Stimulated activated CD4-positive, alpha-beta T cell treated with anti-CD3 and anti-CD28 coated beads, Interleukin-4, amount 100 ng/mL, for 24 hours (primary cell): ENCODE results near the gene ITPR2.
"Not testable (repeated sequence)": the region's sequence is repeated elsewhere in the genome, so short reads cannot be mapped to it uniquely, and the experiment has no call there.

Source experiments
- DNase-seq: peaks from one replicate; pipeline ENCODE4 v3.0.0-alpha.2; 2020

The ITPR2 gene

GRCh38 chr12:26729137-26729671 lies 103.8 kb downstream of the ITPR2 start:
- DNase-seq: not testable (repeated sequence)

DNA sequence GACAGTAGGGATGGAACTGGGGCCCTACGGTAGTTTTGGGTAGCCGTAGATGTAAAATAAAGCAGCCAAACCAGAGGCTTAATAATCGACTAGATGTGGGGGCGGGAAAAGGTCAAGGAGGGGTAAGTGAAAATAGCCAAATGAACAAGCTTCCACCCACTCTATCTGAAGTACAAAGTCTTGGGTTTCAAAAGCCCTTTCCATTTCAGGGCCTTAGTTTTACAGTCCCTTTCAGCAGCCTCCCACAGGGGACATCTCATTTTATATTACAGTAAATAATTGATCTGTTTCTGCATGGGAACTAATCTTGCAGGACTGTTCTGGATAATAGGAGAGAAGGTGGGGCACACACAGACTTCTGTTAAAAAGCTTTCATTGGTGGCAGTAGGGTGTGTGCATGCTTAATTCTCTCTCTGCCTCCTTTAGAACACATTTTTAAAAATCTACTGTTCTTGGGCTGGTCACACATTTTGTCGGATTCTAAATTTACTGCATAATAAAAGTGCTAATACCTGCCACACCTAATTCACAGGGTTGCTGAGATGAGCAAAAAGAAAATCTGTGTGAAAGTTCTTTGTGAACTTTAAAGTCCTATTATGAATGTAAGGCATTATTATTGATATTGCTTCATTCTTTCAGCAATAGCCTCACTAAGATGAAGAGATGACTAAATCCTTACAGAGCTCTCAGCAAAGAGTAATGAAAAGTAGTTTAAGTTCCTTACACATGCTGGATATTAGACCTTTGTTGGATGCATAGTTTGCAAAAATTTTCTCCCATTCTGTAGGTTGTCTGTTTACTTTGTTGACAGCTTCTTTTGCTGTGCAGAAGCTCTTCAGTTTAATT lies 104.6 kb downstream of the ITPR2 start:
- DNase-seq: peak; percentile 4

DNA sequence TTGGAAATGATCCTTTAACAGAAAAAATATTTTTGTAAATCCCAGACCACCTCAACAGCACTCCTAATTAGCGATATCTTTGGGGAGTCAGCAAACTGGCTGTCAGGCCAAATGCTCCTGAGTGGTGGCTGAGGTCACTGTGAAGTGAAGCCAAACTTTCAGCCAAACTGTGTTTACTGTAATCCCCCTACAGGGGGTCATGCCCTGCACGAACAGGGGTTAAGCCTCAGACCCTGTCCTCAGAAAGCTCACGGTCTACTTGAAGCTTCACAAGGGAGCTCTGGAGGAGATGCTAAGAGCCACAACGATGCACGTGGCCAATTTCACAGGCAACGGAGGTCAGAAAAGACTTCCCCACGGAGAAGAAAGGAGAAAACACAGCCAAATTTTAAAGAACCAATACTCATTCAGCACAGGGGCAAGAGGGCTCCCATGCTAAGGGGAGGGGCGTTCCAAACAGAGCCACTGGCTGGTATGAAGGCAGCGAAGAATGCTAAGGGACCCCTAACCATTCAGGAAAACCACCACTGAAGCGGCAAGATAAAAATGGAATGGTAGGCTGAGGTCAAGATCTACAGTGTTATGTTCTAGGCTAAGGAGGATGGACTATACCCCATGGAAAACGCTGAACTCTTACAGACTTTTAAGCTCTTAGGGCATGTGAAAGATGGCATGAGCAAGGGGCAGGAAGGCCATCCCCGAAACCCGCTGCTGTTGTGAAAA lies 105.4 kb downstream of the ITPR2 start:
- no peak for DNase-seq

DNA sequence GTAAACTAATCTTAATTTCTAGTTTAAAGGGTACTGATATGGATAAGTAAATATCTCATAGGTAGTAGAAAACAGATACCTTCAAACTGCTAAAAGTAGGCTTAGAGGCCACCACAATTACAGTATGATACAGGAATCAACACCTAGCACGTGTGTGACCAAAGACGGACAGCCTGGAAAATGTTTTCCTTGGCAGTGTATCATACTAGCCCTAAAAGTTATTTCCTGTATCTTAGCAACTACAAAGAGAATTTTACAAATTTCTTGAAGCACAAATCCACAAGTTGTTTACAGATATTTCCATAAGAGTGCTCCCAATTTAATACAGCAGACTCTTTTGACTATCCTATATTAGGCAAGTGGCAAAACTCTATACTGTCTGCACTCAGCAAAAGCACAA lies 106.0 kb downstream of the ITPR2 start:
- DNase-seq: no peak

- no peak for DNase-seq
These were observed 107.6 kb downstream of the ITPR2 start for GRCh38 chr12:26725276-26725916.

DNA sequence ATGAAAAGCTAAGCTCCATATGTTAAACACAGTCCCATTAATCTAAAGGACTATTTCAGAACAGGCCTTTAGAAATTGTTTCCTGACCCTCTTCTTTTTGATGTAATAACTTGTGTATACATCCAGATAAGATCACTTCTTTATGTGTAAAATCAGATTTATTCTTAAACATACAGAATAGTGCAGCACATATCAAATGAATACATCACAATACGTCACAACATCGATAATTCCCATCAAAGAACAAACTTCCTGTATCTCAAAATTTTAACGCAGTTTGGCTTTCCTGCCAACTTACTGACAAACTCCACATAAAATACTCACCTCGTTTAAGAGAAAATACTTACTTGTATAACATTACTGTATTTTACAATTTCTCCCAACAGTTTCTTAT lies 108.7 kb downstream of the ITPR2 start:
- no peak for DNase-seq

GRCh38 chr12:26723379-26724308 lies 109.3 kb downstream of the ITPR2 start:
- no peak for DNase-seq

GRCh38 chr12:26721800-26722199 lies 111.2 kb downstream of the ITPR2 start:
- no peak for DNase-seq

DNA sequence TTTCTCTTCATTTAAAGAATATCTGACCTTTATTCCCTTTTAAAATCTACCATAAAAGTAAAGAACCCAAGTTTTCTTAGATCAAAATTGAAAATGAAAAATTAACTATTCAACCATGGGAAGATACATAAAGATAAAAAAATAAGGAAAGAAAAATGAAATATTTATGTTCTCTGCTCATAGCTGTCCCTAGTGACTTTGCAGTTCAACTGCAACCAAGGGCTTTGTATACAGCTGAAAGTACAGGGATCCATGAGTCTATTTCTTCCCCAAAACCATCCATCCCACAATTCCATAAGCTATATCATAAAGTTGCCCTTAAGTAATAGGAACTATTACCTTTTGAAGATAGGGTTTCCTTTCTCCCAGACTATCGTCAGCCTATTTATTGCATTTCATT lies 113.1 kb downstream of the ITPR2 start:
- no peak for DNase-seq

GRCh38 chr12:26717757-26718156 lies 115.2 kb downstream of the ITPR2 start:
- no peak for DNase-seq

GRCh38 chr12:26715232-26715631 lies 117.8 kb downstream of the ITPR2 start:
- no peak for DNase-seq

GRCh38 chr12:26713885-26714383 lies 119.1 kb downstream of the ITPR2 start:
- no peak for DNase-seq

DNA sequence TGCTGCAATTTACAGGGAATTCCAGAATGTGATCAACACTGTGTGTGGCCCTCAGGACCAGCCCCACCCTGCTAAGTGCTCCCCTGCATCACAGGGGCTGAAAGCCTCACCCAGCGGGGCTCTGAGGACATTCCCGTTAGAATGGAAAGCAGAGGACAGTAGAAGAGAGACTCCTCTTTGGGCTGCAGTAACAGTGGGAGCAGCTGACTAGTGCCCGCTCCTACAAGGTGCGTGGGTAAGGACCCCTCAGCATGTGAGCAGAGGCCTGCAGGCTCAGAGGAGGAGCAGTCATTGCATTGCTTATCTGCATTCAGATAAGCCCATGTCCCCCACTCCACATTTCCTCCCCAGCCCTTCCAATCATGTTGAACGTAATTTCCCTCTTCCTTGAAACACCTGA lies 120.1 kb downstream of the ITPR2 start:
- DNase-seq: no peak

- no peak for DNase-seq
These were observed 121.4 kb downstream of the ITPR2 start for GRCh38 chr12:26711569-26711968.

- DNase-seq: no peak
These were observed 121.9 kb downstream of the ITPR2 start for GRCh38 chr12:26711072-26711471.

DNA sequence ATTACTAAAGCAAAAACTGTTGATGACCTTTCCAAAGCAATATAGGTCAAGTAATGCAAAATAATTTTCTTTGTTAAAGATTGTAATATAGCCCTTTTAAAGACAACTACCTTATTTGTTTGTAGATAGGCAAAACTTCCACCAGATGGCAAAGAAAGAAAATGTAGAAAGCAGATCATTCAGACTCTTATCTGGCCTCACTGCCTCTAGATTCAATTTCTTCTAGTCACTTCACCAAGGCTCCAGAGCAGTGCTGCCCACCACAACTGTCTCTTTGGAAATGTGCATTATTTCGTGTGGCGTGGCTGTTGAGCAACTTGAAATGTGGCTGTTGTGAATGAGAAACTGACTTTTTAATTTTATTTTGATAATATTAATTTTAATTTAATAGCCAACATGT lies 127.1 kb downstream of the ITPR2 start:
- DNase-seq: no peak

DNA sequence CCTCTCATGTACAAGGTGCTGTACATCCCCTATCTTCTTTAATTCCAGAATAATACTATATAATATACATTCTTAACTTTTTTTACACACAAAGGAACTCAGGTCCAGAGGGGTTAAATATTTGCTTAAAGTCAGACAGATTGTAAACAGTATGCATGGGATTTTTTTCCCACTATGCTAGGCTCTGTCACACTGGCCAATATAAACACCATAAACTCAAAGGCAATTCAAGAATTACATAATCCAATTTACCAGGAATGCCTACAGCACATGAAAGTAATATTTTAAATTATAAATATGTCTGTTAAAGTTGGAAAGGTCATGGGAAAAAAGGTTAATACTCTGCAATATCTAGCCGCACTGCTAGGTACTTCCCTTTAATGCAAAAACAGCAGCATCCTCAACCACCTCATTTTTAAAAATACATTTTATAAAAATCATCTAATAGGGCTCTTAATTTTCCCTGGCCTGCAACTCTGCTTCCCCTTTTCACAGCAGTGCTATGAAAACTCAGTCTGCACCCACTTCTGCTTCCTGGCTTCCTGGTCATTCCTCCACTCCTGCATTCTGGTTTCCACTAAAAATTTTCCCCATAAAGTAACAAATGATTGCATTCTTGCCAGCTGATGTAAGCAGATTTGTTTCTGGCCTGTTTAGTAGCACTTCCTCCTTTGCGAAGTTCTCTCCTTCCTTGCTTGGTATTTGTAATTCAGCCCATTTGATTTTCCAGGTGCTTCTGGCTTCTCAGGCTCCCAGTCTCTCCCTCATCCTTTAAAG lies 128.1 kb downstream of the ITPR2 start:
- no peak for DNase-seq

GRCh38 chr12:26704214-26704613 lies 128.8 kb downstream of the ITPR2 start:
- no peak for DNase-seq

DNA sequence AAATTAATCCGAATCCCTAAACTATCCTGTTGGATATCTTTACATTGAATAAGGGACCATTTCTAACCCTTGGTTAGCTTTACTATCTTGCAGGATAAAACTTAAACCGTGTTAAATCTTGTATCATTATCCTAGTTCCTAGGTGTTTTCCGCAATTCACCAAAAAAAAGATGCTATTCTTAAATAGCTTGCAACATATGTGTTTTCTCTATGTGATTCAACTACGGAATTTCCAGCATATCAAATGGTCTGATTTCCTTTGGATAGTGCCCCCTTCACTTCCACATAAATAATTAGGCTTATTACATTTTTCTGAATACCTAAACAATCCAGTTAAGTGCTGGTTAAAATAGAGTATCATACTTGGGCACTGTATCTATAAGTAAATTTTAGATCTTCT lies 130.3 kb downstream of the ITPR2 start:
- DNase-seq: no peak

- DNase-seq: no peak
These were observed 131.3 kb downstream of the ITPR2 start for GRCh38 chr12:26701604-26702215.

DNA sequence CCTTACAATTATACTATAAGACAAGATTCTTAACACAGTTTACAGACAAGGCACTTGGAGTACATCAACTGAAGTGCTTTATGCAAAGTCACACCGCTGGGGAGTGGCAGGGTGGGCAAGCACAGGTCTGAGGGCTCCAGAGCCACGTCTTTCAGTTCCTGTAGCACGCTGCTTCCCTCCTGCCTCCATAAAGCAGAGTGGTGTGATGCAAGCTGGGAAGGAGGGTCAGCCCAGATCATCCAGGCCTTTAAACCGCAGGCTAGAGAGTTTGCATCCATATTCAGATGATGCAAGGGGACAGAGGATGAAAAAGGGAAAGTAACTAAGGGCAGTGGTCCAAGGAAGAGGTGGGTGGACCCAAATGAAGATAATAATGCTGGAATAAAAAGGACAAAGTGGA lies 132.6 kb downstream of the ITPR2 start:
- DNase-seq: no peak
